ENCODE data around the gene HHIP. TPM values are rescaled to one million over a fixed set of nuclear protein-coding genes. Genes with fewer than 3 reads are reported as not detected.

The HHIP gene
- total and polyA plus RNA-seq, 9 of the 15 experiments (the other 6 are each of a cell fraction or from before 2014, with no cell fraction given), result 0.09 TPM; not detected in 8

DNA sequence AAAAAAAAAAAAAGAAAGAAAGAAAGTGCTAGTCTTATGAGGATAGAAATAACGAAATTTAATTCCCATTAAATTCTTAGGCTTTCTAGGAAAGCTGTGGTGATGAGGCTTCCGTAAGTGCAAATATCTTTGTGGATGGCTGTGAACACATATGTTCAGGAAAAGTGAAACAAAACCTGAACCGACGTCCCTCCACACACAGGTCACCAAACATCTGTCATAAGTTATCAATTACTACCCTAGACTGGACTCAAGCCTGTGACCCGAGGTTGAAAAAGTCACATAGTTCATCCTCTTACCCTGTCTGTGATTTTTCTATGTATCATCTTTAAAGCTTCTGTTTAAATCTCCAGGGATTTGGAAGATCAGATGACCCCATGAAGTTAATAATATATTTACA, 24.8 kb downstream of the HHIP start:
- intact Hi-C loops (cut with micrococcal nuclease), result no loop called here
- TF ChIP-seq NONO (IDR thresholded peaks at IDR 0.05; ENCODE audit: low read depth in 2 of 2, low read length in 1 of 2) (no peak), E2F3 (CRISPR knock-in tag; IDR thresholded peaks at IDR 0.05) (no peak), ZNF586 (CRISPR knock-in tag; conservative IDR thresholded peaks at IDR 0.05) (no peak), CXXC5 (CRISPR knock-in tag; IDR thresholded peaks at IDR 0.05) (no peak), NUFIP1 (IDR thresholded peaks at IDR 0.05; ENCODE audit: partially characterized antibody) (no peak), L3MBTL2 (IDR thresholded peaks at IDR 0.05) (no peak), MBD2 (IDR thresholded peaks at IDR 0.05; ENCODE audit: borderline replicate concordance, low read depth) (no peak), PPARD (CRISPR knock-in tag; IDR thresholded peaks at IDR 0.05) (no peak), ZNF184 (CRISPR knock-in tag; IDR thresholded peaks at IDR 0.05) (no peak), EGR1 (conservative IDR thresholded peaks at IDR 0.05) (no peak), ZC3H4 (CRISPR knock-in tag; IDR thresholded peaks at IDR 0.05; ENCODE audit: borderline replicate concordance) (no peak), PYGO2 (tag; IDR thresholded peaks at IDR 0.05) (no peak), NCOA6 (IDR thresholded peaks at IDR 0.05) (no peak), FOXJ3 (CRISPR knock-in tag; IDR thresholded peaks at IDR 0.05) (no peak), ZNF830 (CRISPR knock-in tag; IDR thresholded peaks at IDR 0.05) (no peak), ZNF561 (CRISPR knock-in tag; conservative IDR thresholded peaks at IDR 0.05) (no peak)
- TF ChIP-seq, protein P1, sequence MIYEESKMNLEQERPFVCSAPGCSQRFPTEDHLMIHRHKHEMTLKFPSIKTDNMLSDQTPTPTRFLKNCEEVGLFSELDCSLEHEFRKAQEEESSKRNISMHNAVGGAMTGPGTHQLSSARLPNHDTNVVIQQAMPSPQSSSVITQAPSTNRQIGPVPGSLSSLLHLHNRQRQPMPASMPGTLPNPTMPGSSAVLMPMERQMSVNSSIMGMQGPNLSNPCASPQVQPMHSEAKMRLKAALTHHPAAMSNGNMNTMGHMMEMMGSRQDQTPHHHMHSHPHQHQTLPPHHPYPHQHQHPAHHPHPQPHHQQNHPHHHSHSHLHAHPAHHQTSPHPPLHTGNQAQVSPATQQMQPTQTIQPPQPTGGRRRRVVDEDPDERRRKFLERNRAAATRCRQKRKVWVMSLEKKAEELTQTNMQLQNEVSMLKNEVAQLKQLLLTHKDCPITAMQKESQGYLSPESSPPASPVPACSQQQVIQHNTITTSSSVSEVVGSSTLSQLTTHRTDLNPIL (CRISPR knock-in tag; IDR thresholded peaks at IDR 0.05), result no peak
- TF ChIP-seq, protein P2, sequence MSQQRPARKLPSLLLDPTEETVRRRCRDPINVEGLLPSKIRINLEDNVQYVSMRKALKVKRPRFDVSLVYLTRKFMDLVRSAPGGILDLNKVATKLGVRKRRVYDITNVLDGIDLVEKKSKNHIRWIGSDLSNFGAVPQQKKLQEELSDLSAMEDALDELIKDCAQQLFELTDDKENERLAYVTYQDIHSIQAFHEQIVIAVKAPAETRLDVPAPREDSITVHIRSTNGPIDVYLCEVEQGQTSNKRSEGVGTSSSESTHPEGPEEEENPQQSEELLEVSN (IDR thresholded peaks at IDR 0.05; ENCODE audit: borderline replicate concordance in 1 of 2, extremely low read depth in 1 of 2, insufficient read depth in 1 of 2, insufficient read length in 1 of 2, low read depth in 1 of 2, low read length in 1 of 2, poor library complexity in 1 of 2, severe bottlenecking in 1 of 2), result no peak
- TF ChIP-seq, protein P3, sequence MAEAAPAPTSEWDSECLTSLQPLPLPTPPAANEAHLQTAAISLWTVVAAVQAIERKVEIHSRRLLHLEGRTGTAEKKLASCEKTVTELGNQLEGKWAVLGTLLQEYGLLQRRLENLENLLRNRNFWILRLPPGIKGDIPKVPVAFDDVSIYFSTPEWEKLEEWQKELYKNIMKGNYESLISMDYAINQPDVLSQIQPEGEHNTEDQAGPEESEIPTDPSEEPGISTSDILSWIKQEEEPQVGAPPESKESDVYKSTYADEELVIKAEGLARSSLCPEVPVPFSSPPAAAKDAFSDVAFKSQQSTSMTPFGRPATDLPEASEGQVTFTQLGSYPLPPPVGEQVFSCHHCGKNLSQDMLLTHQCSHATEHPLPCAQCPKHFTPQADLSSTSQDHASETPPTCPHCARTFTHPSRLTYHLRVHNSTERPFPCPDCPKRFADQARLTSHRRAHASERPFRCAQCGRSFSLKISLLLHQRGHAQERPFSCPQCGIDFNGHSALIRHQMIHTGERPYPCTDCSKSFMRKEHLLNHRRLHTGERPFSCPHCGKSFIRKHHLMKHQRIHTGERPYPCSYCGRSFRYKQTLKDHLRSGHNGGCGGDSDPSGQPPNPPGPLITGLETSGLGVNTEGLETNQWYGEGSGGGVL (CRISPR knock-in tag; IDR thresholded peaks at IDR 0.05), result no peak
- Histone ChIP-seq H2AFZ (ENCODE audit: low read depth, low read length) (no peak overlapping the region), H3K4me1 (replicated peaks in 1 of 2; ENCODE audit: control insufficient read depth in 2 of 2, insufficient read depth in 2 of 2, low read length in 2 of 2) (no peaks in the 10 kb centered on the region), H3K27ac (ENCODE audit: extremely low read depth, low read depth, low read length) (no peak overlapping the region), H3K9me3 (replicated peaks; ENCODE audit: control insufficient read depth, insufficient read depth, low read depth, low read length) (no peaks in the 10 kb centered on the region; the same call in 1 of the 2 replicates), H3K4me3 (no peak overlapping the region), H3K36me3 (ENCODE audit: control insufficient read depth, insufficient read depth, low read length) (no peaks in the 10 kb centered on the region), H3K9me1 (ENCODE audit: control insufficient read depth, insufficient read depth, low read length) (no peaks in the 10 kb centered on the region), H3K79me2 (ENCODE audit: control insufficient read depth, insufficient read depth, low read length) (no peaks in the 10 kb centered on the region), H3K9ac (ENCODE audit: insufficient read depth in 1 of 2, low read depth in 2 of 2, low read length in 2 of 2) (no peak overlapping the region), H3K4me2 (ENCODE audit: insufficient read depth, low read length) (no peak overlapping the region), H4K20me1 (replicated peaks; ENCODE audit: control insufficient read depth, insufficient read depth, low read length) (no peaks in the 10 kb centered on the region), H3K27me3 (ENCODE audit: control insufficient read depth in 2 of 2, insufficient read depth in 2 of 2, low read length in 2 of 2) (no peaks in the 10 kb centered on the region)
- DNase-seq (ENCODE audit: extremely low read depth in 1 of 4, low spot score in 3 of 4) (no peak), ATAC-seq (no peak), FAIRE-seq (no peak)
- ChIA-PET CTCF (ENCODE audit: low intra/inter-chr PET ratio) (no interaction called here), POLR2A (no interaction called here)
- 2% methylated on average over 5 of the region's 5 CpGs for WGBS (ENCODE audit: insufficient coverage, low coverage, missing lambda C conversion rate)
- BruUV-seq (replicated peaks), result no TSS peak
- in situ Hi-C loops (cut with MboI), result no loop called here
